ENCODE data around the gene ANLN. TPM values are rescaled to one million over a fixed set of nuclear protein-coding genes. Genes with fewer than 3 reads are reported as not detected.
A peak's percentile ranks its signal among the peaks of the same experiment; 100 is the strongest.

ANLN gene
- total and polyA plus RNA-seq, 2 experiments from 2014 or later, result 8.2 to 31.3 TPM

- H3K27me3 ChIP-seq, result no peaks in the 10 kb centered on the region
- H3K9me2 ChIP-seq (replicated peaks; ENCODE audit: insufficient read depth), result no peaks in the 10 kb centered on the region
- DNase-seq (ENCODE audit: low spot score), result no peak
- H3K9me3 ChIP-seq (ENCODE audit: low read depth), result no peaks in the 10 kb centered on the region
- H3K27ac ChIP-seq, result no peak overlapping the region
- no peak overlapping the region for H3K4me2 ChIP-seq
- no peaks in the 10 kb centered on the region for H3K4me1 ChIP-seq (ENCODE audit: insufficient read depth)
- TF ChIP-seq EZH2 (IDR thresholded peaks at IDR 0.05; ENCODE audit: borderline replicate concordance) (no peak), EZH2phosphoT487 (IDR thresholded peaks at IDR 0.05; ENCODE audit: low read depth, severe bottlenecking, unreplicated experiment) (no peak)
- TF ChIP-seq, protein P1, sequence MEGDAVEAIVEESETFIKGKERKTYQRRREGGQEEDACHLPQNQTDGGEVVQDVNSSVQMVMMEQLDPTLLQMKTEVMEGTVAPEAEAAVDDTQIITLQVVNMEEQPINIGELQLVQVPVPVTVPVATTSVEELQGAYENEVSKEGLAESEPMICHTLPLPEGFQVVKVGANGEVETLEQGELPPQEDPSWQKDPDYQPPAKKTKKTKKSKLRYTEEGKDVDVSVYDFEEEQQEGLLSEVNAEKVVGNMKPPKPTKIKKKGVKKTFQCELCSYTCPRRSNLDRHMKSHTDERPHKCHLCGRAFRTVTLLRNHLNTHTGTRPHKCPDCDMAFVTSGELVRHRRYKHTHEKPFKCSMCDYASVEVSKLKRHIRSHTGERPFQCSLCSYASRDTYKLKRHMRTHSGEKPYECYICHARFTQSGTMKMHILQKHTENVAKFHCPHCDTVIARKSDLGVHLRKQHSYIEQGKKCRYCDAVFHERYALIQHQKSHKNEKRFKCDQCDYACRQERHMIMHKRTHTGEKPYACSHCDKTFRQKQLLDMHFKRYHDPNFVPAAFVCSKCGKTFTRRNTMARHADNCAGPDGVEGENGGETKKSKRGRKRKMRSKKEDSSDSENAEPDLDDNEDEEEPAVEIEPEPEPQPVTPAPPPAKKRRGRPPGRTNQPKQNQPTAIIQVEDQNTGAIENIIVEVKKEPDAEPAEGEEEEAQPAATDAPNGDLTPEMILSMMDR (IDR thresholded peaks at IDR 0.05; ENCODE audit: poor library complexity), result no peak
- no peaks in the 10 kb centered on the region for H4K20me1 ChIP-seq (ENCODE audit: insufficient read depth, poor library complexity, severe bottlenecking)
- no peaks in the 10 kb centered on the region for H3K36me3 ChIP-seq (replicated peaks; ENCODE audit: insufficient read depth, low read depth)
- H2AFZ ChIP-seq, result no peak overlapping the region
- no peaks in the 10 kb centered on the region for H3K79me2 ChIP-seq
- no peak overlapping the region for H3K4me3 ChIP-seq
Measured at GRCh38 chr7:36469236-36469635, 79.6 kb downstream of the ANLN start.

GRCh38 chr7:36472141-36472729 lies 82.6 kb downstream of the ANLN start:
- WGBS (ENCODE audit: low lambda C conversion rate, missing lambda C conversion rate), result 87% methylated on average over 3 of the region's 3 CpGs

GRCh38 chr7:36473454-36474282 lies 84.0 kb downstream of the ANLN start:
- Histone ChIP-seq H3K36me3 (replicated peaks; ENCODE audit: insufficient read depth, low read depth) (no peaks in the 10 kb centered on the region), H3K4me1 (ENCODE audit: insufficient read depth) (no peaks in the 10 kb centered on the region), H3K9me2 (replicated peaks; ENCODE audit: insufficient read depth) (no peaks in the 10 kb centered on the region), H3K79me2 (no peaks in the 10 kb centered on the region), H2AFZ (no peak overlapping the region), H3K27me3 (no peaks in the 10 kb centered on the region), H3K9me3 (ENCODE audit: low read depth) (no peaks in the 10 kb centered on the region), H3K4me2 (no peak overlapping the region), H4K20me1 (ENCODE audit: insufficient read depth, poor library complexity, severe bottlenecking) (no peaks in the 10 kb centered on the region), H3K4me3 (no peak overlapping the region), H3K27ac (no peak overlapping the region)
- DNase-seq (ENCODE audit: low spot score), result peak; percentile 44
- 75% methylated on average over 12 of the region's 12 CpGs for WGBS (ENCODE audit: low lambda C conversion rate, missing lambda C conversion rate)
- TF ChIP-seq EZH2phosphoT487 (IDR thresholded peaks at IDR 0.05; ENCODE audit: low read depth, severe bottlenecking, unreplicated experiment), result no peak
- TF ChIP-seq, protein P1 (IDR thresholded peaks at IDR 0.05; ENCODE audit: poor library complexity), result peak; percentile 43

More at GRCh38 chr7:36472141-36472729, 82.6 kb downstream of the ANLN start:
- Histone ChIP-seq H3K4me2 (no peak overlapping the region), H4K20me1 (ENCODE audit: insufficient read depth, poor library complexity, severe bottlenecking) (no peaks in the 10 kb centered on the region), H3K27me3 (no peaks in the 10 kb centered on the region), H3K4me3 (no peak overlapping the region), H3K36me3 (replicated peaks; ENCODE audit: insufficient read depth, low read depth) (no peaks in the 10 kb centered on the region), H2AFZ (no peak overlapping the region), H3K9me2 (replicated peaks; ENCODE audit: insufficient read depth) (no peaks in the 10 kb centered on the region), H3K79me2 (no peaks in the 10 kb centered on the region), H3K9me3 (ENCODE audit: low read depth) (no peaks in the 10 kb centered on the region), H3K4me1 (ENCODE audit: insufficient read depth) (no peaks in the 10 kb centered on the region), H3K27ac (no peak overlapping the region)
- TF ChIP-seq, protein P1 (IDR thresholded peaks at IDR 0.05; ENCODE audit: poor library complexity), result no peak
- TF ChIP-seq EZH2phosphoT487 (IDR thresholded peaks at IDR 0.05; ENCODE audit: low read depth, severe bottlenecking, unreplicated experiment), result no peak
- TF ChIP-seq EZH2 (IDR thresholded peaks at IDR 0.05; ENCODE audit: borderline replicate concordance), result no peak
- no peak for DNase-seq (ENCODE audit: low spot score)

Measured in hepatocyte (in vitro differentiated cells).